ENCODE results near the gene CPNE5.

- TF ChIP-seq CTCF (IDR thresholded peaks at IDR 0.05; ENCODE audit: poor library complexity) (no peak), EZH2phosphoT487 (IDR thresholded peaks at IDR 0.05; ENCODE audit: low read depth, severe bottlenecking, unreplicated experiment) (no peak)
Measured at GRCh38 chr6:36697481-36697903, 141.8 kb downstream of the CPNE5 start, which contains the start of gene RAB44.
